ENCODE data around the gene CFAP300.

Gene CFAP300

GRCh38 chr11:102079625-102080024 is 32.4 kb downstream of the CFAP300 start:
- no peak for DNase-seq

GRCh38 chr11:102081313-102081712 is 34.1 kb downstream of the CFAP300 start:
- DNase-seq, result no peak

- no peak for DNase-seq
Measured at GRCh38 chr11:102085864-102086551, 38.8 kb downstream of the CFAP300 start.

DNA sequence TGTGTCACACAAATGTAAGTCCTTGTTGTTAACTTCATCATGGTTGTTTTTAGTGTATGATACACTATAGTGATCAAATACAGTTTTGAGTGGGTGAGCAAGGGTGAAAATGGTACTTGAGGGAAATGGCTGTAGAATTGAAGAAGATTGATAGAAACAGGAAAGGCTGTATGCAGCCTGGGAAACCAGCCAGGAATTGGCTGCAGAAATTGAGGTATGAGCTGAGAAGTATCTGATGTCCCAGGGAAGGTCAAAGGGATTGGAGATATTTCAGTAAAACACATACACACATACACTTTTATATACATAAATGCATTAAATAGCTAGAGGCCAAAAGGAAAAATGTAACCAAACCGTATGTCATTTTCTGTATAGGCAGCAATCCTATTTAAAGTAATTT is 49.9 kb downstream of the CFAP300 start:
- DNase-seq, result no peak

GRCh38 chr11:102099755-102100154 is 52.5 kb downstream of the CFAP300 start:
- no peak for DNase-seq

DNA sequence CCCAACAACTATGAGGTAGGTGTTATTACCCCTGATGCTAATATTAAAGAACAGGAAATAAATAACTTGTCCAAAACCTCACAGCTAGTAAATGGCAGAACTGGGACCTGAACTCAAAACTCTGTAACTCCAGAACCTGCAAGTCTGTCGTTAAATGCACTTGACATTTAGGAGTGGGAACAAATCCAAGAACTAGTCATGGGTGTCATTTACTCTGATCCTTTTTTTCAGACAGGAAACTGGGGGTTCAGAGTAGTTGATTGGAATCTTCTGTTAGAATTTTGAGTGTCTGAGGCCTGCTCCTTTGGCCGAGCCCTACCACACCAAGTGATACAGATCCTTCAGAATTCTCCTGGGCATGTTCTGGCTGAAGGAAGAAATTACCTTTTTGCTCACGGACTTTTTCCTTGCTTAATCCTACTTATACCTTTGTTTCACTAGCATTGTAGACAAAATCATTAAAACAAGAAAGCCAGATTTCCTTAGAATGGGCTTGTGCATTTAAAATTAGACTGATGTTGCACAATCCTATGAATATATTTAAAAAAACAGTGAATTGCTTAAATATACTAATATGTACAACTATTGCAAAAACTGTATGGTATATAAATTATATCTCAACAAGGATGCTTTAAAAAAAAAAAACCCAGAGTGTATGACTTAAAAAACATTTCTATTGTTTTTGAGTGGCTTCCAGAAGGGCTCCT is 61.6 kb downstream of the CFAP300 start:
- DNase-seq, result no peak

GRCh38 chr11:102109896-102110760 is 62.9 kb downstream of the CFAP300 start, which contains the start of gene YAP1:
TSS of gene YAP1 (plus strand) at chr11:102110447. CDS start at chr11:102110849, 402 bp downstream.
- peak; percentile 65 for DNase-seq

DNA sequence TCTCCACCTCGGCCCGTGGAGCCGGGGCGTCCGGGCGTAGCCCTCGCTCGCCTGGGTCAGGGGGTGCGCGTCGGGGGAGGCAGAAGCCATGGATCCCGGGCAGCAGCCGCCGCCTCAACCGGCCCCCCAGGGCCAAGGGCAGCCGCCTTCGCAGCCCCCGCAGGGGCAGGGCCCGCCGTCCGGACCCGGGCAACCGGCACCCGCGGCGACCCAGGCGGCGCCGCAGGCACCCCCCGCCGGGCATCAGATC is 63.4 kb downstream of the CFAP300 start:
- no peak for DNase-seq

DNA sequence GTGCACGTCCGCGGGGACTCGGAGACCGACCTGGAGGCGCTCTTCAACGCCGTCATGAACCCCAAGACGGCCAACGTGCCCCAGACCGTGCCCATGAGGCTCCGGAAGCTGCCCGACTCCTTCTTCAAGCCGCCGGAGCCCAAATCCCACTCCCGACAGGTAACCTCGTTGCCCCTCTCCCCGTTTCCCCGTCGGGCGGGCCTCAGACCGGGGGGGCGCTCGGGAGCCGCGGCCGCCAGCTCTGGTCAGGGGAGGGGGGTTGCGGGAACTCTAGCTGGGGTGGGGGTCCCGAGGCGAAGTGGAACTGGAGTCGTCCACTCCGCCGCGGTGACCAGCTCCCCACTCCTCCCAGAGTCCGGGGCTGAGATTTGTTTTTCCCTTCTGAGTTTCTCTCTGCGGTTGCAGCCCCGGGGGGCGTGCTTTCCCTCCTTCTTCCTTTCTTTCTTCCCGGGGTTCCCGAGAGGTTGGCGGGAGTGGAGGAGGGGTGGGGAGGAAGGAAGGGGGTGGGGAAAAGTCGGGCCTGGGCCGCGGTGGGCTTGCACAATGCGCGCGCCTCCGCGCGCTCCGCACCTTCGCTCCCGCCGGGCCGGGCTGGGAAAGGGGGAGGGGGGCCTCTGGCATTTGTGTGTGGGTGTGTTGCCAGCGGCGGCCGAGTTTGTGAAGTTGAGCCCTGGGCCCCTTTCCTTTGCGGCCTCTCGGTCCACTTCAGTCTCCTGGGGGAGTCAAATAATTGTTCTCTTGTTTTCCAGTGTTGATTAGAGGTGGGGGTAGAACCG is 64.0 kb downstream of the CFAP300 start:
- peak; percentile 84 for DNase-seq

GRCh38 chr11:102111787-102112508 is 64.7 kb downstream of the CFAP300 start:
- DNase-seq, result peak; percentile 49

DNA sequence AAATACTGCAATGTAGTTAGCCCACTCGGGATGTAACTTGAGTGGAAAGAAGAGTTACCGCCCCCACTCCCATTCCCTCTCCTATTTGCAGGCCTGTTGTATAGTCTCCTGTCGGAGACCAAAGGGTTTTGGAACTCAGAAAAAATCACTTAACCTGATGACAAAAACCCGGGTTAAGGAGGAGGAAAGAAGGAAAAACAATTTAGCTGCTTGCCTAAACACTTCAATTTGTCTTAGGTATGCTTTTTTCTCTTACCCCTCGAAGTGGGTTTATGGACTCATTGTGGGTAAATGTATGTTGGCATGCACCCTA is 65.2 kb downstream of the CFAP300 start:
- DNase-seq, result no peak

GRCh38 chr11:102114032-102114431 is 66.8 kb downstream of the CFAP300 start:
- no peak for DNase-seq

GRCh38 chr11:102115557-102115956 is 68.3 kb downstream of the CFAP300 start:
- no peak for DNase-seq

GRCh38 chr11:102116453-102117205 is 69.4 kb downstream of the CFAP300 start:
- DNase-seq, result no peak

- DNase-seq, result no peak
Measured at GRCh38 chr11:102117472-102118113, 70.4 kb downstream of the CFAP300 start.

DNA sequence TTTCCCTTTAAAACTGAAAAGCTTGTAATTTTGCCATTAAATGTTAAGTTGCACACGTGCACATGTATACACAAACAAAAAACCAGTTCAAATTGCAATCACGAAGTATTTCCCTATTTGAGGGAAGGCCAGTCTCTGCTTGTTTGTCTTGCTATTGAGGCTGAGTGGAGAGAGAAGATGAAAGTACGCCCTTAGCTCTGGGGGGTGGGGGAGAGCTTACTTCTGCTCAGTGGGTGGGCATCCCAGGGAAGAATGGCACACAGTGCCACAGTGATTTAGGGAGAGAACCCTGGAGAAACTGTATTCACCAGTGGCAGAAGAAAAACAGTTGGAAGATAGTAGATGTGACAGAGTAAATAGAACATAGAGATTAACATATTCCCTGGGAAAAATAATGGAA is 71.7 kb downstream of the CFAP300 start:
- DNase-seq, result no peak

- no peak for DNase-seq
Measured at GRCh38 chr11:102119997-102120396, 72.8 kb downstream of the CFAP300 start.

DNA sequence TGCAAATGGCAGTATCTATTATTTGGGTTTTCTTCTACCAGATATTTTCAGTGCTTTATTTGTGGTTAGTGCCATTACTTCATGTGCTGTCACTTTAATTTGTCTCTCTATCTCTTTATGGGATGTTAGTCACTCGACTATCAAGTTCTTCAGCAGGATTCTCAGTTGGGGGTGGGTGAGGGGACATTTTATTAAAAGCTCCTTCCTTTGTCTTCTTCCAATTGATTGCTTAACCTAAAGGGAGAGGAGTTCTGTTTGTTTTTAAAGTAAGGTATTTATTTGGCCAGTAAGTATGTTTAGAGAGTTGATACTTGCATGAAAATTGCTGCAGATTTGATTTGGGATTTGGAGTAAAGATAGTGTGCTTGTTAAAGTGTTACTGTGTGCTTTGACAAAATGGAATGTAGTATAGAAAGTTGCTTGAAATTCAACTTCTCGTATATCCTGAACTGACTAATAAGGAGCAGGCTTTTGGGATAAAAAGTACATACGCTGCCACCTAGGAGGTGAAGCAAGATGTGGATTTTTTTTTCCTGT is 73.3 kb downstream of the CFAP300 start:
- no peak for DNase-seq

DNA sequence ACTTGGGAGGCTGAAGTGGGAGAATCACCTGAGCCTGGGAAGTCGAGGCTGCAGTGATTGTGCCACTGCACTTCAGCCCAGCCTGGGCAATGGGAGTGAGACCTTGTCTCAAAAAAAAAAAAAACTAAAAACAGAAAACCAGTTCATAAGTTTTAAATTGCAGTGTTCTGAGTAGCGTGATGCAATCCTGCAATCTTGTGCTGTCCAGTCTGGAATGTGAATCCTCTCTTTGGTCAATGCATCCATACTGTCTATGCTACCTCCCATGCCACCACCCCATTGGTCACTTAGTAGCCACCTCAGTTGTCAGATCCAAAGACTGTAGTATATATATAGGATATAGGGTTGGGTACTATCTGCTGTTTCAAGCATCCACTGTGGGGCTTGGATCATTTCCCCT is 74.1 kb downstream of the CFAP300 start:
- DNase-seq, result no peak

Data from amniotic stem cell (primary cell).